Vagina (tissue), 2 donors: Measurements from ENCODE around the gene EHBP1. TPM values are rescaled to one million over a fixed set of nuclear protein-coding genes. Genes with fewer than 3 reads are reported as not detected.

ENCODE experiments used
- DNase-seq, 2 donors: peaks; one replicate each; pipeline ENCODE4 v3.0.0-alpha.2; 2017; ENCODE audit errors: extremely low spot score in 2 of 2
- H3K27ac ChIP-seq: fragments of 200-600 bp; sonication (generic); one replicate; pipeline ENCODE4 v1.5.1; 2019
- H3K27me3 ChIP-seq: fragments of 200-600 bp; sonication (generic); one replicate; pipeline ENCODE4 v1.5.1; 2019
- H3K36me3 ChIP-seq, 2 donors: fragments of 200-600 bp; sonication (generic); one replicate each; pipeline ENCODE4 v1.5.1; 2017 to 2019
- H3K4me1 ChIP-seq: fragments of 200-600 bp; sonication (generic); one replicate; pipeline ENCODE4 v1.5.1; 2019
- H3K4me3 ChIP-seq, 2 donors: fragments of 200-600 bp; sonication (generic); 1 replicate in 1 of 2; 2 replicates in 1 of 2; pipeline ENCODE4 v1.5.1; 2016 to 2019
- H3K9me3 ChIP-seq: fragments of 200-600 bp; sonication (generic); one replicate; pipeline ENCODE4 v1.5.1; 2019
- POLR2A ChIP-seq, 2 donors: fragments of 450-650 bp; IDR thresholded peaks; one replicate each; pipeline ENCODE4 v1.6.1; 2017; ENCODE audit warnings: antibody characterized with exemption in 2 of 2, mild to moderate bottlenecking in 2 of 2, moderate library complexity in 2 of 2
- POLR2AphosphoS5 ChIP-seq, 2 donors: sonication (generic); formaldehyde crosslinking; IDR thresholded peaks; one replicate each; pipeline ENCODE4 v1.9.0; 2017; ENCODE audit warnings: antibody characterized with exemption in 2 of 2, mild to moderate bottlenecking in 2 of 2, low read depth in 1 of 2; ENCODE audit not compliant: insufficient read depth in 1 of 2
- intact Hi-C: fragments of 100-400 bp; cut with DNase I; formaldehyde crosslinking; loops from one replicate; pipeline ENCODE4 v1.15.1; 2023
- total RNA-seq: library from RNA; depleted of rRNA; stranded (reverse); fragments of >200 nt; gene quantifications from one replicate; pipeline ENCODE4 v1.2.3, GENCODE V29; 2016
- TF ChIP-seq, protein P1 (sequence below), 3 experiments: fragments of 450-650 bp in 2 of 3; fragments of 200-600 bp in 1 of 3; sonication (generic) in 1 of 3; IDR thresholded peaks; one replicate each; pipeline ENCODE4 v1.5.1; 2017 to 2019; ENCODE audit warnings: antibody characterized with exemption in 3 of 3, mild to moderate bottlenecking in 2 of 3, moderate library complexity in 2 of 3

EHBP1 gene
- total RNA-seq, 1 donor from 2014 or later, result 97.7 TPM

DNA sequence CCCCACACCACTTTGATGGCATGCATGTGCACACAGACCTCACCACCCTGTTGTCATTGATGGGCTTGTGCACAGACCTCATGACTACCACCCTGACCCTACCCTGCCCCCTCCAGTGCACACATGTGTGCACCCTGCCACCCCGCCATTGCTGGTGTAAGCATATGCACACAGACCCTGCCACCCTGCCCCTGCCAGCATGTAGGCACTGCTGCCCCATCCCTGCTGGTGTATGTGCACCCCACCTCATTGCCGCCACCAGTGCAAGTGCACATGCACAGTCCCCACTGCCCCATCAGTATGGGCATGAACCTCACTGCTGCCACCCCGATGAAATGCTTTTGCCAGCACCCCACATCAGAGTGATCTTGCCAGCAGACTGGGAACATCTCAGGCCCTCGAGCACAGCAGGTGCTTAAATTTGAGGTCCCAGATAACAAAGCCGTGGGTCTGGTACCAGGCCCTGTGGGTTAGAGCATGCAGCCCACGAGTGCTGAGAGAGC is 169.4 kb downstream of the EHBP1 start:
- intact Hi-C loops, result no loop called here
- Histone ChIP-seq H3K4me1 (no peaks in the 10 kb centered on the region), H3K4me3 (no peak overlapping the region), H3K27ac (no peak overlapping the region), H3K27me3 (no peaks in the 10 kb centered on the region), H3K36me3 (peaks cover 0 to 40% of the 10 kb centered on the region in 2 donors), H3K9me3 (peaks cover 3% of the 10 kb centered on the region)
- no peak for DNase-seq
- TF ChIP-seq, protein P1, sequence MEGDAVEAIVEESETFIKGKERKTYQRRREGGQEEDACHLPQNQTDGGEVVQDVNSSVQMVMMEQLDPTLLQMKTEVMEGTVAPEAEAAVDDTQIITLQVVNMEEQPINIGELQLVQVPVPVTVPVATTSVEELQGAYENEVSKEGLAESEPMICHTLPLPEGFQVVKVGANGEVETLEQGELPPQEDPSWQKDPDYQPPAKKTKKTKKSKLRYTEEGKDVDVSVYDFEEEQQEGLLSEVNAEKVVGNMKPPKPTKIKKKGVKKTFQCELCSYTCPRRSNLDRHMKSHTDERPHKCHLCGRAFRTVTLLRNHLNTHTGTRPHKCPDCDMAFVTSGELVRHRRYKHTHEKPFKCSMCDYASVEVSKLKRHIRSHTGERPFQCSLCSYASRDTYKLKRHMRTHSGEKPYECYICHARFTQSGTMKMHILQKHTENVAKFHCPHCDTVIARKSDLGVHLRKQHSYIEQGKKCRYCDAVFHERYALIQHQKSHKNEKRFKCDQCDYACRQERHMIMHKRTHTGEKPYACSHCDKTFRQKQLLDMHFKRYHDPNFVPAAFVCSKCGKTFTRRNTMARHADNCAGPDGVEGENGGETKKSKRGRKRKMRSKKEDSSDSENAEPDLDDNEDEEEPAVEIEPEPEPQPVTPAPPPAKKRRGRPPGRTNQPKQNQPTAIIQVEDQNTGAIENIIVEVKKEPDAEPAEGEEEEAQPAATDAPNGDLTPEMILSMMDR (IDR thresholded peaks at IDR 0.05), result no peak
- TF ChIP-seq POLR2A (IDR thresholded peaks at IDR 0.05) (no peak), POLR2AphosphoS5 (IDR thresholded peaks at IDR 0.05; ENCODE audit: insufficient read depth in 1 of 2, low read depth in 1 of 2) (no peak)

DNA sequence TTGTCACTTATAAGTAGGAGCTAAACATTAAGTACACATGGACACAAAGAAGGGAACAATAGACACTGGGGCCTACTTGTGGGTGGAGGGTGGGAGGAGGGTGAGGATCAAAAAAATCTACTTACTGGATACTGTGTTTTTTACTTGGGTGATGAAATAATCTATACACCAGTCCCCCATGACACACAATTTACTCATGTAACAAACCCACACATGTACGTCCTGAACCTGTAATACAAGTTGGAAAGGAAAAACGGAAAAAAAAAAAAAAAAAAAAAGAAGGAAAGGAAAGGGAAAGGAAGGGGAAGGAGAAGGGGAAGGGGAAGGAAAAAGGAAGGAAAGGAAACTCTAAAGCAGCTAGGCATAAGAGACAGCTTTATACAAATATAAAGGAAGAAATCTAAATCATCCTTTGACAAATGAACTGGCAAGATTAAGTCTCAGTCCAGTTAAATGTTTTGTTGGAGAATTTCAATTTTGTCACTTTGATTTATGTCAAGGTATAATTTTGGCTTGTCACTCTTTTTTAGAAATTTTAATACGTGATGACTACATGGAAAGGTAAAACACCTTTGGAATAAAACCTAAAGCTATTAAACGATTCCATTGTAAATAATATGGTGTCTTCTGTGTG is 175.8 kb downstream of the EHBP1 start:
- DNase-seq, result no peak
- Histone ChIP-seq H3K36me3 (peaks cover 0 to 12% of the 10 kb centered on the region in 2 donors), H3K27me3 (no peaks in the 10 kb centered on the region), H3K4me1 (no peaks in the 10 kb centered on the region), H3K4me3 (no peak overlapping the region), H3K27ac (no peak overlapping the region), H3K9me3 (no peaks in the 10 kb centered on the region)
- intact Hi-C loops, result no loop called here
- TF ChIP-seq POLR2AphosphoS5 (IDR thresholded peaks at IDR 0.05; ENCODE audit: insufficient read depth in 1 of 2, low read depth in 1 of 2), result no peak
- TF ChIP-seq POLR2A (IDR thresholded peaks at IDR 0.05), result no peak
- TF ChIP-seq, protein P1 (IDR thresholded peaks at IDR 0.05), result no peak

DNA sequence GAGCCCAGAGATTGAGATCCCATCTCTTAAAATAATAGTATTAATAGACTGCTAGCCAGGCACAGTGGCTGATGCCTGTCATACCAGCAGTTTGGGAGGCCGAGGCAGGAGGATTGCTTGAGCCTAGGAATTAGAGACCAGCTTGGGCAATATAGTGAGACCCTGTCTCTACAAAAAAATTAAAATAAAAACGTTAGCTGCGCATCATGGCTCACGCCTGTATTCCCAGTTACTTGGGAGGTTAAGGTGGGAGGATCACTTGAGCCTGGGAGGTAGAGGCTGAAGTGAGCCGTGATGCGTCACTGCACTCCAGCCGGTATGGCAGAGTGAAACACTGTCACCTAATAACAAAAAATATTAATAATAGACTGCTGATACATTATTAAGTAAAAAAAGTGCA is 178.1 kb downstream of the EHBP1 start:
- Histone ChIP-seq H3K27me3 (no peaks in the 10 kb centered on the region), H3K4me1 (no peaks in the 10 kb centered on the region), H3K36me3 (no peaks in the 10 kb centered on the region), H3K9me3 (no peaks in the 10 kb centered on the region), H3K4me3 (no peak overlapping the region), H3K27ac (no peak overlapping the region)
- DNase-seq, result no peak
- intact Hi-C loops, result no loop called here
- TF ChIP-seq POLR2A (IDR thresholded peaks at IDR 0.05), result no peak
- no peak for TF ChIP-seq POLR2AphosphoS5 (IDR thresholded peaks at IDR 0.05; ENCODE audit: insufficient read depth in 1 of 2, low read depth in 1 of 2)
- TF ChIP-seq, protein P1 (IDR thresholded peaks at IDR 0.05), result no peak

DNA sequence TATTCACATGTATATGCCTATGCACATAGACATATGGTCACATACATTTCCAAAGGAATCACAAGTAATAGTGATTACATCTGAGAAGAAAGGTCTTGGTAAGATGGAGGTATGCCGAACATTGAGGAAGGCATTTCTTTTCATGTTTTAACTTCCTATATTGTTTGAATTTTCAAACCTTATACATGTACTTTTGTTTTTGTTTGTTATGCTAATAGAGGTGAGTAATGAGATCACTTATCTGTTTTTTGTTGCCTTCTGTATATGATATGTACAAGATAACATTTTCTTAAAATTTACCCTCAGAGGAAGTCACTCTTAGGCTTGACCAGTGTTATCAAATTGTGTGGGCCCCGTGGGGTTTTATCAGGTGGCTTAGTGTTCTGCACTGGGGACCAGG is 178.6 kb downstream of the EHBP1 start:
- no peaks in the 10 kb centered on the region for H3K36me3 ChIP-seq
- TF ChIP-seq, protein P1 (IDR thresholded peaks at IDR 0.05), result no peak
- TF ChIP-seq POLR2A (IDR thresholded peaks at IDR 0.05) (no peak), POLR2AphosphoS5 (IDR thresholded peaks at IDR 0.05; ENCODE audit: insufficient read depth in 1 of 2, low read depth in 1 of 2) (no peak)
- no peaks in the 10 kb centered on the region for H3K9me3 ChIP-seq
- no peak for DNase-seq
- no peak overlapping the region for H3K4me3 ChIP-seq
- no peaks in the 10 kb centered on the region for H3K4me1 ChIP-seq
- H3K27me3 ChIP-seq, result no peaks in the 10 kb centered on the region
- intact Hi-C loops, result no loop called here
- no peak overlapping the region for H3K27ac ChIP-seq

DNA sequence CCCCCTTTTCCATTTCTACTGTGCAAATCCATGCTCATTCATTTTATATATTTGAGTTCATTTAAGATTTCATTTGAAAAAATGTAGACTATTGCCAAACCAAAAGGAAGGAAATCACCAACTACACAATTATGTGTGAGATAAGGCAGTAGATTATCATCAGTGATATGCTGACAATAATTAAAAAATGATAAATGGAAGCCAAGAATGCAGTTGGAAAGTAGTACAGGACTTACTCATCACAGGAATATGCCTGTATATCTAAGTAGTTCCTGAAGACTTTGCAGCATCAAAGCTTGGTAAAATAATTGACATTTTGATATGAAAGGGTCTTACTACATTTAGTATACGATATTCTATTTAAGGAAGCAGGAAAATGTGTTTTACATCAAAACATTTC is 179.0 kb downstream of the EHBP1 start:
- Histone ChIP-seq H3K9me3 (no peaks in the 10 kb centered on the region), H3K27ac (no peak overlapping the region), H3K36me3 (no peaks in the 10 kb centered on the region), H3K27me3 (no peaks in the 10 kb centered on the region), H3K4me3 (no peak overlapping the region), H3K4me1 (no peaks in the 10 kb centered on the region)
- no peak for DNase-seq
- no peak for TF ChIP-seq POLR2AphosphoS5 (IDR thresholded peaks at IDR 0.05; ENCODE audit: insufficient read depth in 1 of 2, low read depth in 1 of 2)
- TF ChIP-seq, protein P1 (IDR thresholded peaks at IDR 0.05), result no peak
- no peak for TF ChIP-seq POLR2A (IDR thresholded peaks at IDR 0.05)
- intact Hi-C loops, result no loop called here
